ENCODE data around the gene MYO18A. TPM values are rescaled to one million over a fixed set of nuclear protein-coding genes. Genes with fewer than 3 reads are reported as not detected.

Gene MYO18A
- total RNA-seq, 3 donors from 2014 or later (not counting 1 experiment from before 2014, with no cell fraction given) = 110 to 117 (median 115) TPM

DNA sequence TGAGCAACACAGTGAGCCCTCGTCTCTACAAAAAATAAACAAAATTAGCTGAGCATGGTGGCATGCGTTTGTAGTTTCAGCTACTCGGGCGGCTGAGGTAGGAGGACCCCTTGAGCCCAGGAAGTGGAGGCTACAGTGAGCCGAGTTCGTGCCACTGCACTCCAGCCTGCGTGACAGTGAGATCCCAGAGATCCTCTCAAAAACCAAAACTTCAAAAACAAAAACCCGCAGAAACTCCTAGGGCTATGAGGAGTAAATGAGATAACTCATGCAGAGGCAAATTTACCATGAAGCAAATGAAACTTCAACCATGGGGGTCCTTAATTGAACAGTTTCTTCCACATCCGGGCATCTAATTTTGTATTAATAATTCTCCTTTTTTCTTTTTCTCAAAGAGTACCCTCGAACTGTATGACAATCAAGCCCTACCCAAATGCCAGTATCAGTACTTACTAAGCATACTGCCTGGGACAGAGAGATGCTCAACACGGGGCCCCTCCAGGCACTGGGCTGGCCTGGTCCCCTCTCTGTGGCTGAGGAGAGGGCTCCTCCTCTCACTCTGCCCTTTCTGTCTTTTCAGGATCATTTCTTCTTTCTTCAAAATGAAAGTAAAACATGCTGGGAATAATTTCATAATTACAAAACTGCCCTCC lies 138.0 kb downstream of the MYO18A start:
- 87% methylated on average over 10 of the region's 11 CpGs for WGBS (ENCODE audit: insufficient coverage)
- Mint-ChIP-seq H3K36me3 (no peaks in the 10 kb centered on the region), H3K27ac (no peak overlapping the region), H3K4me1 (peaks cover 8 to 12% of the 10 kb centered on the region in 2 donors), H3K9me3 (no peaks in the 10 kb centered on the region), H3K27me3 (ENCODE audit: low read depth in 2 of 2) (peaks cover 0 to 2% of the 10 kb centered on the region in 2 donors), H3K4me3 (no peak overlapping the region)
- DNase-seq = no peak
- H3K4me1 ChIP-seq (ENCODE audit: control insufficient read depth, insufficient read depth, low read length) = peaks cover 10% of the 10 kb centered on the region
- ATAC-seq = no peak
- no peaks in the 10 kb centered on the region for H3K9me3 ChIP-seq (ENCODE audit: control insufficient read depth, insufficient read depth, low read length)
- no peak overlapping the region for H3K27ac ChIP-seq (ENCODE audit: low read length)
- intact Hi-C loops (cut with micrococcal nuclease) = no loop called here
- TF ChIP-seq, protein P1, sequence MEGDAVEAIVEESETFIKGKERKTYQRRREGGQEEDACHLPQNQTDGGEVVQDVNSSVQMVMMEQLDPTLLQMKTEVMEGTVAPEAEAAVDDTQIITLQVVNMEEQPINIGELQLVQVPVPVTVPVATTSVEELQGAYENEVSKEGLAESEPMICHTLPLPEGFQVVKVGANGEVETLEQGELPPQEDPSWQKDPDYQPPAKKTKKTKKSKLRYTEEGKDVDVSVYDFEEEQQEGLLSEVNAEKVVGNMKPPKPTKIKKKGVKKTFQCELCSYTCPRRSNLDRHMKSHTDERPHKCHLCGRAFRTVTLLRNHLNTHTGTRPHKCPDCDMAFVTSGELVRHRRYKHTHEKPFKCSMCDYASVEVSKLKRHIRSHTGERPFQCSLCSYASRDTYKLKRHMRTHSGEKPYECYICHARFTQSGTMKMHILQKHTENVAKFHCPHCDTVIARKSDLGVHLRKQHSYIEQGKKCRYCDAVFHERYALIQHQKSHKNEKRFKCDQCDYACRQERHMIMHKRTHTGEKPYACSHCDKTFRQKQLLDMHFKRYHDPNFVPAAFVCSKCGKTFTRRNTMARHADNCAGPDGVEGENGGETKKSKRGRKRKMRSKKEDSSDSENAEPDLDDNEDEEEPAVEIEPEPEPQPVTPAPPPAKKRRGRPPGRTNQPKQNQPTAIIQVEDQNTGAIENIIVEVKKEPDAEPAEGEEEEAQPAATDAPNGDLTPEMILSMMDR (IDR thresholded peaks at IDR 0.05) = no peak
- no peaks in the 10 kb centered on the region for H3K36me3 ChIP-seq (ENCODE audit: control insufficient read depth, insufficient read depth, low read length)
- H3K27me3 ChIP-seq (ENCODE audit: control insufficient read depth, insufficient read depth, low read length) = no peaks in the 10 kb centered on the region
- no peak overlapping the region for H3K4me3 ChIP-seq (ENCODE audit: low read length)

DNA sequence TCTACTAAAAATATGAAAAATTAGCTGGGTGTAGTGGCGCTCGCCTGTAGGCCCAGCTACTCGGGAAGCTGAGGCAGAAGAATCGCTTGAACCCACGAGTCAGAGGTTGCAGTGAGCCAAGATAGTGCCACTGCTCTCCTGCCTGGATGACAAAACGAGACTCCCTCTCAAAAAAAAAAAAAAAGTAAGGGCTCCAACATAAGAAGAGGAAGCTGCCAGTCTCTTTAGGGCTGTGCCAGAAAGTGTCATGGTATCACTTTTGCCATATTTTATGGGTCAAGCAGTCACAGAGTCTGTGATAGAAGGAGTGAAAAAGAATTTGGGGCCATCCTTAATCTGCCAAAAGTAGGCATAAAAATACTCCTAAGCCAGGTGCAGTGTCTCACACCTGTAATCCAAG lies 138.6 kb downstream of the MYO18A start:
- Mint-ChIP-seq H3K9me3 (no peaks in the 10 kb centered on the region), H3K27me3 (ENCODE audit: low read depth in 2 of 2) (no peaks in the 10 kb centered on the region), H3K4me1 (peaks cover 8 to 12% of the 10 kb centered on the region in 2 donors), H3K27ac (no peak overlapping the region), H3K36me3 (no peaks in the 10 kb centered on the region), H3K4me3 (no peak overlapping the region)
- ATAC-seq = no peak
- 87% methylated on average over 6 of the region's 6 CpGs for WGBS (ENCODE audit: insufficient coverage)
- H3K27me3 ChIP-seq (ENCODE audit: control insufficient read depth, insufficient read depth, low read length) = no peaks in the 10 kb centered on the region
- intact Hi-C loops (cut with micrococcal nuclease) = no loop called here
- no peaks in the 10 kb centered on the region for H3K9me3 ChIP-seq (ENCODE audit: control insufficient read depth, insufficient read depth, low read length)
- H3K36me3 ChIP-seq (ENCODE audit: control insufficient read depth, insufficient read depth, low read length) = no peaks in the 10 kb centered on the region
- TF ChIP-seq, protein P1 (IDR thresholded peaks at IDR 0.05) = no peak
- DNase-seq = no peak
- H3K4me1 ChIP-seq (ENCODE audit: control insufficient read depth, insufficient read depth, low read length) = peaks cover 10% of the 10 kb centered on the region
- H3K4me3 ChIP-seq (ENCODE audit: low read length) = no peak overlapping the region
- H3K27ac ChIP-seq (ENCODE audit: low read length) = no peak overlapping the region

DNA sequence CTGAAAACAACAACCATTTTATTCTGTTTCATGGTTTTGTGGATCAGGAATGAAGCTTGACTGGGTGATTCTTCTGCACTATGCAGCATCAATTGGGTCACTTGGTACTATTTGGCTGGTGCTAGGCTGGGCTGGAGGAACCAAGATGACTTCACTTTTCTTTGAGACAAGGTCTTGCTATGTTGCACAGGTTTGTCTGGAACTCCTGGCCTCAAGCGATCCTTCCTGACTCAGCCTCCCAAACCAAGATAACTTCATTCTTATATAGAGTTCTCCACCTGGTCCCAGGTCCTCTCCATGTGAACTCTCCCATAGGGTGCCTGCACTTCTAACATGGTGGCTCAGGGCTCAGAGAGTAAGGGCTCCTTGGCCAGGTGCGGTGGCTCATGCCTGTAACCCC lies 139.1 kb downstream of the MYO18A start:
- Mint-ChIP-seq H3K27me3 (ENCODE audit: low read depth in 2 of 2) (peaks cover 0 to 2% of the 10 kb centered on the region in 2 donors), H3K9me3 (no peaks in the 10 kb centered on the region), H3K27ac (no peak overlapping the region), H3K4me3 (no peak overlapping the region), H3K36me3 (no peaks in the 10 kb centered on the region), H3K4me1 (peaks cover 5 to 12% of the 10 kb centered on the region in 2 donors)
- no peak overlapping the region for H3K4me3 ChIP-seq (ENCODE audit: low read length)
- TF ChIP-seq, protein P1 (IDR thresholded peaks at IDR 0.05) = no peak
- H3K27me3 ChIP-seq (ENCODE audit: control insufficient read depth, insufficient read depth, low read length) = no peaks in the 10 kb centered on the region
- H3K4me1 ChIP-seq (ENCODE audit: control insufficient read depth, insufficient read depth, low read length) = peaks cover 10% of the 10 kb centered on the region
- H3K27ac ChIP-seq (ENCODE audit: low read length) = no peak overlapping the region
- DNase-seq (no peak), ATAC-seq (no peak)
- 93% methylated on average over 2 of the region's 2 CpGs for WGBS (ENCODE audit: insufficient coverage)
- H3K36me3 ChIP-seq (ENCODE audit: control insufficient read depth, insufficient read depth, low read length) = no peaks in the 10 kb centered on the region
- intact Hi-C loops (cut with micrococcal nuclease) = no loop called here
- H3K9me3 ChIP-seq (ENCODE audit: control insufficient read depth, insufficient read depth, low read length) = no peaks in the 10 kb centered on the region

Measured in natural killer cell (primary cell).